SU-DHL-6 (cell line): Measurements from ENCODE around the gene NDC80.

ENCODE experiments used
- CTCF ChIP-seq: fragments of 200-600 bp; sonication (generic); IDR thresholded peaks from one replicate; pipeline ENCODE4 v1.5.1; 2017; ENCODE audit warnings: antibody characterized with exemption, mild to moderate bottlenecking, low read length, moderate library complexity; ENCODE audit not compliant: insufficient read depth, poor library complexity, severe bottlenecking
- EZH2phosphoT487 ChIP-seq: fragments of 200-600 bp; sonication (generic), shearing (Covaris generic); conservative IDR thresholded peaks from 2 replicates; pipeline ENCODE4 v1.6.1; 2018; ENCODE audit warnings: mild to moderate bottlenecking, antibody characterized with exemption, low read length, moderate library complexity, mixed read lengths

- TF ChIP-seq CTCF (no peak), EZH2phosphoT487 (no peak)
Measured at GRCh38 chr18:2654928-2655177, 83.5 kb downstream of the NDC80 start.
